GM18502 (cell line): ENCODE results near the gene SELENOK.
"Not testable (repeated sequence)": the region's sequence is repeated elsewhere in the genome, so short reads cannot be mapped to it uniquely, and the experiment has no call there.

Source experiments
- ATAC-seq: cut with Tn5 transposase; IDR thresholded peaks from one replicate; pipeline ENCODE4 v1.9.1; 2021; ENCODE audit warnings: mild to moderate bottlenecking; ENCODE audit not compliant: unreplicated experiment, poor library complexity

Gene SELENOK

DNA sequence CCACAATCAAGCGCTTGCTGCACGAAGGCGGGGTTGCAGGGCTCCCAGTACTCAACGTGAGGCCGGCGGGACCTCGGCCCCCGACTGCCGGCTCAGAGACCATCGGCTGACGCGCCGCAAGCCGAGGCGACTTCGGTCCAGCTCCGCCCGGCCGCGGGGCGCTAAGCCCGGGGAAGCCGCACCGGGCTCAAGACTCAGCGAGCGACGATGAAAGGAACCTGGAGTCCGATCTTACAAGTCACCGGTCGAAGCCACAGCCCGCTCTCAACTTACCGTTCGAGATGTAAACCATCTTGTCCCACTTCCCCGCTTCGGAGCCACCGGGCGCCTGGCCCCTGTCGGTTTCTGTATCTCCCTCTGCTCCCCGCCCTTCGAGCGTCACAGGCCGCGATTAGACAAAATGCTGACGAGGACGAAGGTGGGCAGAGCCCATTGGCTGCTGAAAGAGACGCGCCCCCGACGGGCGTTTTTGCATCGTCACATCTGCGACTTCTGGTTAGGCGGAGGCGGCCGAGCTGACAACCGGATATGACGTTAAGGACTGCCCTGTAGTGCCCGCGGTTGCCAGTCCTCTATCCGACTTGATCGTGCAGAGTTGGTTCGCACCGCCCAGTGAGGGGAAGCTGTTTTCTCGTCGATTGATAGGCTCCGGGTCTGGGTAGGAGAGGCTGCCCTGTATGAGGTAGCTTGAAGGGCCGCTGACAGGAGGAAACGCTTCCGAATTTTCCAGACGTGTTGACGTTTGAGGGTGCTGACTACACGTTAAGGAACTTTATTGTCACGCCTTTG lies at the start of gene SELENOK:
Gene SELENOK, minus strand, starts transcription at position 363 of the 789 bp plus-strand sequence.
- peak; percentile 96 for ATAC-seq

DNA sequence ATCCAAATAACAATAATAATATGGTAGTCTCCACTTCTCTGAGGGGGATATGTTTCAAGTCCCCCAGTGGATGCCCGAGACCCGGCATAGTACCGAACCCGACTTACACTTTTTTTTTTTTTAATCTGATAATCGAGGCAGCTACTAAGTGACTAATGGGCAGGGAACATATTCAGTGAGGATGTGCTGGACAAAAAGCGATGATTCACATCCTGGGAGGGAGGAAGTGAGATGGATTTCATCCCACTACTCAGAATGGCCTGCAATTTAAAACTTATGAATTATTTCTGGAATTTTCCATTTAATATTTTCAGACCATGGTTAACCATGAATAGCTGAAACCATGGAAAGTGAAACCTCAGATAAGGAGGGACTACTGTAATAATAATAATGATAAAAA lies 49.5 kb upstream of the SELENOK start:
- ATAC-seq, result no peak

DNA sequence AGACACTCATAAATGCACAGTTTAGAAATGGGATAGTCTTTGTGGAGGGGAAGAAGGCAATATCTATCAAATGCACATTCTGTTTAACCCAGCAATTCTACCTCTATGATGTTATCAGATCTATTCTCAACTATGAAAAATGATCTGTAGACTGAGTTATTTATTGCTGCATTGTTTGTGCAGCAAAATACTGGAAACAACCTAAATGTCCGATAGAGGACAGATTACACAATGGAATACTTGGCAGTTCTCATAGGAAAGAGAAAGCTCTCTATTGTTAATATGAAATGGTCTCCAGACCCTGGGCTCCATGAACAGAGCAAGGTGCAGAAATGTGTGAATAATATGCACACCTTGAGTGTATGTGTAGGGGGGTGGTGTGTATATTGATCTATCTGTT lies 49.0 kb upstream of the SELENOK start:
- no peak for ATAC-seq

DNA sequence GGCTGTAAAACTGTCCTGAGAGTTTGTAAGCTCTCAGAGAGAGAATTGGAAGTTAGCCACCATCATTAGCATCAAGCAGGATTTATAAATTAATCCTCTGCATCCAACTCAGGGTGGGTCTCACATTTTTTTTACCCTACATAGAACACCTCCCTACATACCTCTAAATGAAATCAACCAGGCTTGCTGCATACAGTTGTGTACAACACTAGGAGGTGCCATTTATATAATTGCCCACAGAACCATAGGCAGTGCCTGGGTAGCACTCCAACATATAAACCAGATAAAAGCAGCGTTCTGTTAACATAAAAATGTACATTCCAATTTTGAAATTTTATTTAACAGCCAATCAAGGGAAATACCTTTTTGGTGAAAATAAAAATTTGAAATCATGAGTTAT lies 48.2 kb upstream of the SELENOK start:
- ATAC-seq, result no peak

DNA sequence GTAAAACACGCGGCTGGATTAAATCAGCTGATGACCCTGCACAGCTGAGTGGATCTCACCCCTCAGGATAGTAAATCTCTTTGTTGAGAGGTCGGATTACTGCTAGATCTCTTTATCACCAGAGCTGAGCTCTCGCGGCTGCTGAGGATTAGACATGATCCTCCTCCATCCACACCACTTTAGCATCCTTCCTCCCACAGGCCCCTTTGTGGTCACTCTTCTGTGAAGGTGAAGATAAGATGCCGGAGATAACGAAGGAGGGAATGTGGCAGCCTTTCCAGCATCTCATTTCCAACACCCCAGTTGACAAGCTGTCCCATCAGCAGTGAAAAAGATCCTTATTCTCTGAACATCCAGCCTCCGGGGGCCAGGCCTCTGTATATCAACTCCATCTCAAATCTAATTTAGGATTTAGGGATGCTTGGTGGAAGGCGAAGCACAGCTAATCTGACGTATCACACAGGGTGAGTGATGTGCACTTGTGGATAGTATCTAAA lies 47.5 kb upstream of the SELENOK start:
- ATAC-seq, result no peak

DNA sequence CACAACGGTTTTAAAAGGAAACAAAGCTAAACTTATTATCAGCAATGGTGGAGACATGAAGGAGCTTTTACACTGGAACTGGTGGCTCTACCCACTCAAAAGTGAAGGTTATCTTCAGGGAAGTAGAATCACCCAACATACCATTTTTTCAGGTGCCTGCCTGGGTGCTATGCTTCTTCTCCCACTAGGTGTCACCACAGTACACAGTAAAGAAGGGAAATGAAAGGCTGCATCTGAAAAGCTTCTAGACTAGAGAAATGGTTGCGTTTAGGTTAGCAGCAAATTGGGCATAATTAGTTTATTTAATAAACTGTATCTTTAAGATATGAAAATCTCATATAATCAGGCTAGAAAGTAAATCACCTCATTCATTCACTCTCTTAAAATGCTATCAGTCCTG lies 47.0 kb upstream of the SELENOK start:
- no peak for ATAC-seq

DNA sequence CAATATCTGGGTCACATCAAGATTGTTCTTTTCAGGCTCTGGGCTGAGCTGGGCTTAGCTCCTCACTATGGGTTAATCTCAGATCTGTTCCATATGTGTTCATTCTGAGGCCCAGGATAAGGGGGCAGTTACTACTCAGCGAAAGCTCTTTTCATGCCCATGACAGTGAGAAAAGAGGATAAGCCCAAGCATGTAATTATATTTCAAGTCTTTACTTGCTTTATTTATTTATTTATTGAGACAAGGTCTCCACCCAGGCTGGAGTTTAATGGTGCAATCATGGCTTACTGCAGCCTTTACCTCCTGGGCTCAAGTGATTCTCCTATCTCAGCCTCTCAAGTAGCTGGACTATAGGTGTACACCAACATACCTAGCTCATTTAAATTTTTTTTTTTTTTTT lies 44.7 kb upstream of the SELENOK start:
- no peak for ATAC-seq

DNA sequence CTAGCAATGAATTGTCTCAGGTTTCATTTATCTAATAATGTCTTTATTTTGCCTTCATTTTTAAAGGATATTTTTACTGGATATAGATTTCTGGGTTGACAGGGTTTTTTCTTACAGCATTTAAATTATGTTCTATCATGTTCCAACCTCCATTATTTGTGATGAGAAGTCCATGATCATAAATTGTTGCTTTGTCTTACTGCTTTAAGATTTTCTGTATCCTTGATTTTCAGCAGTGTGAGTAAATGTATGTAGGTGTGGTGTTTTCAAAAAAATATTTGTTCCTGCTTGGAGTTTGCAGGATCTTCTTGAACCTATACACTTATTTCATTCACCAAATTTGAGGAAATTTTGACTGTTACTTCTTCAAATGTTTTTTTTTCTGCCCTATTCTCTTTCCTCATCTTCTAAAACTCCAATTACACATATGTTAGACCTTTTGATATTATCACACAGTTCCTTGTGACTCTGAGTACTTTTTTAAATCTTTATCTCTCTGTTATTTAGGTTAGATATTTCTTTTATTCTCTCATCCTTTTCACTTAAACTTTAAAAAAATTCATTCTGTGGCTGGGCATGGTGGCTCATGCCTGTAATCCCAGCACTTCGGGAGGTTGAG lies 43.7 kb upstream of the SELENOK start:
- ATAC-seq, result no peak

DNA sequence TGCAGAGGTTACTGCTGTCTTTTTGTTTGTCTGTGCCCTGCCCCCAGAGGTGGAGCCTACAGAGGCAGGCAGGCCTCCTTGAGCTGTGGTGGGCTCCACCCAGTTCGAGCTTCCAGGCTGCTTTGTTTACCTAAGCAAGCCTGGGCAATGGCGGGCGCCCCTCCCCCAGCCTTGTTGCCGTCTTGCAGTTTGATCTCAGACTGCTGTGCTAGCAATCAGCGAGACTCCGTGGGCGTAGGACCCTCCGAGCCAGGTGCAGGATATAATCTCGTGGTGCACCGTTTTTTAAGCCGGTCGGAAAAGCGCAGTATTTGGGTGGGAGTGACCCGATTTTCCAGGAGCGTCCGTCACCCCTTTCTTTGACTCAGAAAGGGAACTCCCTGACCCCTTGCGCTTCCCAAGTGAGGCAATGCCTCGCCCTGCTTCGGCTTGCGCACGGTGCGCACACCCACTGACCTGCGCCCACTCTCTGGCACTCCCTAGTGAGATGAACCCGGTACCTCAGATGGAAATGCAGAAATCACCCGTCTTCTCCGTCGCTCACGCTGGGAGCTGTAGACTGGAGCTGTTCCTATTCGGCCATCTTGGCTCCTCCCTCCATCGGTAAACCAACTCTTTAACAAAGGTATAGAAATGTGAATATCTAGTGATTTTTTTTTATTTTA lies 35.7 kb upstream of the SELENOK start:
- ATAC-seq, result not testable (repeated sequence)

DNA sequence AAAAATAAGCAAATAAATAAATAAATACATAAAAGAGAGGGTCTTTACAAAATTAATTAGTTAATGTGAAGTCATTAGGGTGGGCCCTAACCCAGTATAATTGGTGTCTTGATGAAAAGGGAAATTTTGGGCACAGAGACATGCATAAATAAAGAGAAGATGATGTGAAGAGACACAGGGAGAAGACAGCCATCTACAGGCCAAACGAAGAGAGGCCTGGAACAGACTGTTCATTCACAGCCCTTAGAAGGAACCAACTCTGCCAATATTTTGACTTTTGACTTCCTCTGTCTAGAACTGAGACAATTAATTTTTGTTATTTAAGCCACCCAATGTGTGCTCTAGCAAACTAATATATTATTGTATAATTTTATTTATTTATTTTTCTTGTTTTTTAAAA lies 29.6 kb upstream of the SELENOK start:
- no peak for ATAC-seq

DNA sequence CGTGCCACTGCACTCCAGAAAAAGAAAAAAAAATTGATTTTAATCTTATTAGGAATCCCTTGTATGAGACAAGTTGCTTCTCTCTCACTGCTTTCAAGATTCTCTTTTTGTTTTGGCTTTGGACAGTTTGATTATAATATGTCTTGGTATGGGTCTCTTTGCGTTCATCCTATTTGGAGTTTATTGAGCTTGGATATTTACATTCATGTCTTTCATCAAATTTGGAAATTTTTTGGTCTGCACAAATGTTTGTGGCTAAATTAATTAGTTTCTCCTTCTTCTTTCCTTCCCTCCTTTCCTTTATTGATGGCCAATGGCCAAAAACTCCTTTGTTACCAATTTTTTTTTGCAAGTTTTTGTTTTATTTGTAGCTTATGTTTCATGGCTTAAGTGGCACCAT lies 28.1 kb upstream of the SELENOK start:
- ATAC-seq, result no peak

DNA sequence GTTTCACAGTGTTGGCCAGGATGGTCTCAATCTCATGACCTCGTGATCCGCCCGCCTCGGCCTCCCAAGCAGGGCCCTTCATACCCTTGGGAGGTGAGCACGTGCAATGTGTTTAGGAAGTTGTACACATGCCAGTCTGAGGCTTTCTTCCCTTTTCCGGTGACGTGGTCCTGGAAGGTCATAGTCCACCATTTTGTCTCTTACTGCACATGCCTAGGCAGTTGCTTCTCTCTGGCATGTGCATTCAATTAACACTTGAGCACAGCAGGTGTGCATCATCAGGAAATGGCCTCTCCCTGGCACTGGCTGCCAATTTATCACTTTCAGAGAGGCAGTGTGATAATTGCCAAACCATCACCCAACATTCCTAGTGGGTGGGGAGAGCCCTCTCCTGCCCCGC lies 21.7 kb upstream of the SELENOK start:
- no peak for ATAC-seq

DNA sequence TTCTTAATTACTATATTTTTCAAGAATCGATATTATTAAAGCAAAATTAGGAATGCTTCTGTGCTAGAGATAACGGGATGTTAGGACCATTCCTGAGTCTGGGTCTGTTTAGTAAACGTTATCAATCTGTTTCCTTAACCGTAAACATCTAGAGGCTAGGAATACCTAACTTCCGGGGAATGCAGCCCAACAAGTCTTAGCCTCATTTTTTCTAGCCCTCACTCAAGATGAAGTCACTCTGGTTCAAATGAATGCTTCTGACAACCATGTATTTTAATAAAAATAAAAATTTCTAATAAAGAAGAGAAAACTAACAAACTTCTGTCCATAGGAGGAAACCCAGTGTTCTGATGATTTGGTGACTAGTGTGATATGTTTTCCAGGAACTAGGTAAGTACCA lies 11.1 kb upstream of the SELENOK start:
- ATAC-seq, result no peak

DNA sequence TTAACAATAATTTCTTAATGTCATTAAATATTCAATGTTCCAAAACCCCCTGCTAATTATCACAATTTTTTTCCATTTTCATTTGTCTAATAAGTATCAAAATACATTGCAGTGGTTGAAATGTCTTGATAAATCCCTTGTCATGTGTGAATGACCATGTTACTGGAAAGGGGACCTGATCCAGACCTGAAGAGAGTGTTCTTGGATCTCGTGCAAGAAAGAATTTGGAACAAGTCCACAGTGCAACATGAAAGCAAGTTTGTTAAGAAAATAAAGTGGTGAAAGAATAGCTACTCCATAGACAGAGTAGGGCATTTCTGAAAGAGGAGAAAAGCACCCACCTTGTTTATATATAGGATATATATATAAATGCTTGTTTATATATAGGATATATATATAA lies 10.4 kb upstream of the SELENOK start:
- no peak for ATAC-seq

DNA sequence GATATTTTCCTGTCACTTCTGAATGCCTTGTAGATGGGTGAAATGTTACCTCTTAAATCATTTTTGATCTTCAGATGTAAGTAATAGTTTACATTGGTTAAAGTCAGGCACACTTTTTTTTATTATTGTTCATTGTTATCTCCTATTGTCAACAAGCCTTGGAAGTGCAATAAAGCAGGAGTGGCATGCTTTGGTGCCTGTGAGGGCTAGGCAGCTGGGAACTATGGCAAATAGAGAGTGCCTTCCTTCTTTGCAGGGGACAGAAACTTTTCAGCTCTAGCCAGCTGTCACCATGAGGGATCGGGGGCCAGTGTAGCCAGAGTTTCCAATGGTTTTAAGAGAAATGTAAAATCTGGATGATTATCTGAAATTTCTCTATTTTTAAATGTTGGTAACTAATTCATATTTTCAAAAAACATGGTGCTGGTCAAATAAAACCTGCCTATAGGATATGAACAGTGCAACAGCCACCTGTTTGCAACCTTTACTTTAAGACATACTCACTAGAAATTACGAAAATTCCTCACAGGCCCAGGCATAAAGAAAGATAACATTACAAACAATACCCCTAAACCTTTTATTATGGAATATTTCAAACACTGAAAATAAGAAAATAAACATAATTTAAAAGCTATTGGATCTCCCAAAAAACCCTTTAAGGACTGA lies 9.1 kb upstream of the SELENOK start:
- ATAC-seq, result no peak

DNA sequence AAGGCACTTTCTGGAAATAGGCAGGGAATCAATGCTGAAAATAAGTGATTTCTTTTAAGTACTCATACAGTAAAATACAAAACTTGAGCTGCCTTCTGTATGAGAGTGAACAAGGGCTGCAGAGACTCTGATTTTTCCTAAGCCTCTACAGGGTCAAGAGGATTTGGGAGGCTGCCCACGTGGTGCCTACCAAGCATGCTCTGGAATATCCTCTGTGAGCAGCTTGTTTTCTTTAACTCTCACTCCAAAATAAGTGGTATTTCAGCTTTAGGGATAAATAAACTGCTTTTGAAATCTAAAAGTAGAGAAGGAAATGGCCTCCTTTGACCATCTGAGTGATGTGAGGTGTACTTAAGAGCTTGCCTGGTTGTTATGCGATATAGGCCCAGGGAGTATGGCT lies 8.1 kb upstream of the SELENOK start:
- no peak for ATAC-seq

DNA sequence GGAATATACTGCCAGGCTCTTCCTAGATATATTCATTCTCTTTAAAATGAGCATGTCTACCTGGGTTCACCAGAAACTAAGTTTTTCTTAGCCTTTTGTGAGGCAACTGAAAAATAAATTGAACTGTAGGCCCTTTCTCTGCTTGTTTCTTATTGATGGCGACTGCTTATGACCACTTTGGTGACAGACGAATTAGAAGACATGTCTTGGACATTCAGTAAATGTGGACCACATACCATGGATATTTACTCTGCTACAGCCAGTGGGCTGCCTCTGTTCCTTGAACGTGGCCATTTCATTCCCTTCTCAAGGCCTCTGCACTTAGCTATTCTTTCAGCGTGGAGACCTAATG lies 603 bp upstream of the SELENOK start:
- no peak for ATAC-seq

DNA sequence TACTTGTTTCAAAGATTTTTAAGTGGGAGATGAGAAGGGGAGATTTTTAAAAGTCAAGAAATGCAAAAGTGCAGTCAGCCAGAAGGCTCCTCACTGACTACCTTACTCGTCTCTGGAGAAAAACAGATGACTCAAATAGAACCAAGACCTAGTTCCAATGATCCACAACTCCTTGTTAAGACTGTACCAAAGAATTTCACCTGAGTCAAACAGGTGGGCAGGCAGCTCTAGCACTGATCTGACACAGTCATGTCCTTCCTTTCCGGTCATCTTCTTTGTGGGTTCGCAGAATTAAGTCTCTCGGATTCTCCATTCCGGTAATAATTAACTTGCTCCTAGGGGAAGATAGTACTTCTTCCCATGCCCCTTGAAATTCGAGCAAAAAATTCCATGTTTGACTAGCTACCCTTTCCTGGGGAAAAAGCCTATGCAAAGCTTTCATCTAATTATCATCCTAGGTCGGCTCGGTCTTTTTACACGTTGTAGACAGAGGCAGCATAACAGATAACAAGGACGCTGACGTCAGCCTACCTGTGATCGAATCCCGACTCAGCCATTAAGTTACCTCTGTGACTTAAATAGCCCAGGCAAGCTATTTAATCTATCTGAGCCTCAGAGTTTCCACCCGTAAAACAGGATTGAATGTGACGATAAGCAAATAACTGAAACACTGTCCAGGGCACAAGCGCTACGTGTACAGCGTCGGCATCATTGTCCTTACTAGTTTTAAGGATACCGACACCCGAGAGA lies 758 bp downstream of the SELENOK start:
- ATAC-seq, result no peak

DNA sequence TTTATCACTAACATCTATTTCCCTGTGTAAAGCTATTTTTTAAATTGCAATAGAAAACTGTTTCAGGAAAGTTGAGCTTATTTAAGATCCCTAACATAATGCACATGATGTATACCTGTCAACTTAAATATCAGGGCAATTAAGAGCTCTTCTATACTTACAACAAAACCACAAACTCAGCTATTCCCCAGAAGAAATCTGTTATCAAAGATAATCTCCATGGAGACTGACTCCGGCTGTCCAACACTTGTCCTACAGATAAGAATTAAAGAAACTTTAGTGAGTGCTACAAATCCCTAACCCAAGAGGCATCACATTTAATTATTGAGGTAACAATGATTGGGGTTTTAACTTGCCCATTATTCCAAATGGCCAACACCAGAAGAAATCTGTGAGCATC lies 3.4 kb downstream of the SELENOK start:
- ATAC-seq, result no peak

DNA sequence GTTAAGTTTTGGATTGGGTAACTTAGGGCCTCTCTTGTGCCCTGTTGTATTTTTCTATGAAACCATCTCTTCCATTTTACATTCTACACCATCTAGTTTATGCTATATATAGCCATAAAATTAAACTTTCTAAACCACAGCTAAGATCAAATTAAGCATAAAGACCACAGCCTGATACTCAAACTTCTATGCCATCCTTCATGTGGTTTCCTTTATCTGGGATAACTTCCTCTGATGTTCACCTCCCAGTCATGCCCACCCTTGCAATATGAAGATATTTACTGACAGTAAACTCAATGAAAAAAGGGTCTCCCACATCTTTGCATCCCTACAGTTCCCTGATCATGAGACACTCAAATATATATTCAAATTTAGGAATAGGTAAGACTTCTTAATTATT lies 4.2 kb downstream of the SELENOK start:
- no peak for ATAC-seq
